CD4-positive, alpha-beta memory T cell (primary cell): Measurements from ENCODE around the gene BEGAIN. TPM values are rescaled to one million over a fixed set of nuclear protein-coding genes. Genes with fewer than 3 reads are reported as not detected.

Source experiments
- CTCF ChIA-PET: fragments of 350-600 bp; sonication (Branson Sonifier 250); formaldehyde crosslinking; loops from one replicate; lab custom pipeline; 2021; ENCODE audit warnings: inconsistent platforms; ENCODE audit not compliant: partially characterized antibody; lab: Charles Lee
- POLR2A ChIA-PET: fragments of 350-600 bp; sonication (Branson Sonifier 250); formaldehyde crosslinking; loops from one replicate; lab custom pipeline; 2021; ENCODE audit not compliant: partially characterized antibody; lab: Charles Lee
- DNase-seq, 5 donors: peaks; one replicate each; pipeline versions ENCODE4 v3.0.0 to v3.0.0-alpha.2; 2020 to 2022; ENCODE audit warnings: mixed read lengths in 1 of 5
- H3K27ac ChIP-seq: one replicate; pipeline ENCODE4 v1.7.0; 2013; ENCODE audit warnings: low read depth, low read length
- H3K27me3 ChIP-seq: 2 replicates; pipeline ENCODE4 v1.7.0; 2013; ENCODE audit warnings: mild to moderate bottlenecking, low read length, moderate library complexity; ENCODE audit not compliant: insufficient read depth
- H3K36me3 ChIP-seq: 2 replicates; pipeline ENCODE4 v1.7.0; 2013; ENCODE audit warnings: mild to moderate bottlenecking, low read length, moderate library complexity; ENCODE audit not compliant: insufficient read depth
- H3K4me1 ChIP-seq: 2 replicates; pipeline ENCODE4 v1.7.0; 2013; ENCODE audit warnings: mild to moderate bottlenecking, low read length, moderate library complexity; ENCODE audit not compliant: insufficient read depth
- H3K4me3 ChIP-seq, 2 donors: one replicate each; pipeline ENCODE4 v1.7.0; 2013; ENCODE audit warnings: low read length in 2 of 2, mild to moderate bottlenecking in 1 of 2
- H3K9me3 ChIP-seq, 2 donors: one replicate each; pipeline ENCODE4 v1.7.0; 2013; ENCODE audit warnings: low read length in 2 of 2, control low read depth in 1 of 2; ENCODE audit not compliant: control insufficient read depth in 1 of 2
- H3K27ac Mint-ChIP-seq, 7 donors: one replicate each; pipeline ENCODE4 v1.8.0; 2020 to 2021; ENCODE audit warnings: mixed read lengths in 7 of 7, mild to moderate bottlenecking in 6 of 7, inconsistent platforms in 3 of 7, moderate library complexity in 3 of 7
- H3K27me3 Mint-ChIP-seq, 2 donors: one replicate each; pipeline ENCODE4 v1.8.0; 2020 to 2021; ENCODE audit warnings: mixed read lengths in 2 of 2
- H3K36me3 Mint-ChIP-seq, 2 donors: one replicate each; pipeline ENCODE4 v1.8.0; 2020 to 2021; ENCODE audit warnings: mixed read lengths in 2 of 2, inconsistent platforms in 1 of 2, mild to moderate bottlenecking in 1 of 2
- H3K4me1 Mint-ChIP-seq, 4 donors: one replicate each; pipeline ENCODE4 v1.8.0; 2020 to 2021; ENCODE audit warnings: mixed read lengths in 4 of 4, mild to moderate bottlenecking in 1 of 4
- H3K4me3 Mint-ChIP-seq, 8 donors: one replicate each; pipeline ENCODE4 v1.8.0; 2020 to 2021; ENCODE audit warnings: mixed read lengths in 8 of 8, mild to moderate bottlenecking in 7 of 8, moderate library complexity in 6 of 8, inconsistent platforms in 3 of 8
- H3K9me3 Mint-ChIP-seq, 8 donors: one replicate each; pipeline ENCODE4 v1.8.0; 2020 to 2021; ENCODE audit warnings: mixed read lengths in 8 of 8, mild to moderate bottlenecking in 5 of 8, inconsistent platforms in 3 of 8, moderate library complexity in 1 of 8
- intact Hi-C: fragments of 100-400 bp; cut with micrococcal nuclease; formaldehyde crosslinking; loops from one replicate; pipeline ENCODE4 v1.15.1; 2023
- polyA plus RNA-seq, 2 donors: library from polyadenylated mRNA; unstranded; fragments of 300-500 nt; fragmentation: Illumina TruSeq; gene quantifications; one replicate each; pipeline ENCODE4 v1.2.3, GENCODE V29; 2021
- total RNA-seq, 2 experiments: library from RNA; stranded (reverse); gene quantifications; one replicate each; pipeline ENCODE4 v1.2.3, GENCODE V29; 2021

Gene BEGAIN
- total RNA-seq = 1 to 10 TPM in 1 of 2 experiments, under 1 TPM in 1; 0.84 to 1.6 TPM
- 1 to 10 TPM in 1 of 2 donors, under 1 TPM in 1; 0.09 to 1.8 TPM for polyA plus RNA-seq

GRCh38 chr14:100587086-100587762 lies at the start of gene BEGAIN:
Gene BEGAIN (minus strand): TSS chr14:100587417. CDS start chr14:100587290, 127 bp downstream.
- H3K9me3 Mint-ChIP-seq = peaks cover 0 to 3% (median 0%) of the 10 kb centered on the region in 8 donors
- DNase-seq = no peak
- H3K4me3 Mint-ChIP-seq = peak within 1 kb of the TSS; percentile 46 to 84 (median 75)
- Histone ChIP-seq H3K4me3 (peak within 1 kb of the TSS in 1 of 2 donors; percentile 15), H3K27ac (no peak within 1 kb of the TSS), H3K9me3 (no peaks in the 10 kb centered on the region), H3K36me3 (no peaks in the 10 kb centered on the region), H3K27me3 (peaks cover 6% of the 10 kb centered on the region), H3K4me1 (peaks cover 13% of the 10 kb centered on the region)
- POLR2A ChIA-PET = interaction anchor here (1.4 kb wide), 1 partner anchor 41 kb away, joined by 3 read pairs; no protein-coding TSS in a partner anchor
- CTCF ChIA-PET = no interaction called here
- H3K27me3 Mint-ChIP-seq = peaks cover 15 to 20% of the 10 kb centered on the region in 2 donors
- peaks cover 0 to 9% (median 3%) of the 10 kb centered on the region in 4 donors for H3K4me1 Mint-ChIP-seq
- H3K36me3 Mint-ChIP-seq = no peaks in the 10 kb centered on the region
- intact Hi-C loops = no loop called here
- peak within 1 kb of the TSS in 2 of 7 donors; percentile 18 to 57 for H3K27ac Mint-ChIP-seq

GRCh38 chr14:100636559-100636958 lies 49.3 kb upstream of the BEGAIN start:
- ChIA-PET POLR2A (interaction anchor here (1.0 kb wide), 1 partner anchor 10 kb away, joined by 3 read pairs; no protein-coding TSS in a partner anchor), CTCF (interaction anchor here (1.7 to 2.0 kb wide), 2 partner anchors 9 to 252 kb away, joined by 6 to 11 read pairs; no protein-coding TSS in a partner anchor)
- Histone ChIP-seq H3K4me3 (no peak overlapping the region), H3K4me1 (peaks cover 38% of the 10 kb centered on the region), H3K27ac (no peak overlapping the region), H3K9me3 (no peaks in the 10 kb centered on the region), H3K36me3 (no peaks in the 10 kb centered on the region), H3K27me3 (no peaks in the 10 kb centered on the region)
- no peak for DNase-seq
- peaks cover 23 to 44% (median 30%) of the 10 kb centered on the region in 4 donors for H3K4me1 Mint-ChIP-seq
- H3K9me3 Mint-ChIP-seq = no peaks in the 10 kb centered on the region
- no peak overlapping the region for H3K27ac Mint-ChIP-seq
- intact Hi-C loops = no loop called here
- no peak overlapping the region for H3K4me3 Mint-ChIP-seq
- no peaks in the 10 kb centered on the region for H3K36me3 Mint-ChIP-seq
- peaks cover 0 to 2% of the 10 kb centered on the region in 2 donors for H3K27me3 Mint-ChIP-seq

GRCh38 chr14:100634026-100634425 lies 46.8 kb upstream of the BEGAIN start:
- POLR2A ChIA-PET = no interaction called here

GRCh38 chr14:100633406-100633805 lies 46.2 kb upstream of the BEGAIN start:
- Histone ChIP-seq H3K27ac (no peak overlapping the region), H3K4me1 (peaks cover 7% of the 10 kb centered on the region), H3K27me3 (no peaks in the 10 kb centered on the region), H3K36me3 (no peaks in the 10 kb centered on the region), H3K9me3 (no peaks in the 10 kb centered on the region), H3K4me3 (no peak overlapping the region)
- DNase-seq = no peak
- CTCF ChIA-PET = interaction anchor here (0.8 to 1.2 kb wide), 2 partner anchors 12 to 13 kb away, joined by 3 to 7 read pairs; no protein-coding TSS in a partner anchor
- POLR2A ChIA-PET = no interaction called here
- no peak overlapping the region for H3K4me3 Mint-ChIP-seq
- peak overlapping the region in 2 of 7 donors; percentile 21 to 32 for H3K27ac Mint-ChIP-seq
- H3K36me3 Mint-ChIP-seq = no peaks in the 10 kb centered on the region
- peaks cover 0 to 2% of the 10 kb centered on the region in 2 donors for H3K27me3 Mint-ChIP-seq
- peaks cover 0 to 14% (median 3%) of the 10 kb centered on the region in 4 donors for H3K4me1 Mint-ChIP-seq
- H3K9me3 Mint-ChIP-seq = no peaks in the 10 kb centered on the region
- intact Hi-C loops = no loop called here

More at GRCh38 chr14:100634026-100634425, 46.8 kb upstream of the BEGAIN start:
- Histone ChIP-seq H3K27ac (no peak overlapping the region), H3K36me3 (no peaks in the 10 kb centered on the region), H3K27me3 (no peaks in the 10 kb centered on the region), H3K4me1 (peaks cover 13% of the 10 kb centered on the region), H3K9me3 (no peaks in the 10 kb centered on the region), H3K4me3 (no peak overlapping the region)
- DNase-seq = no peak
- intact Hi-C loops = no loop called here
- H3K9me3 Mint-ChIP-seq = no peaks in the 10 kb centered on the region
- H3K4me1 Mint-ChIP-seq = peaks cover 4 to 20% (median 7%) of the 10 kb centered on the region in 4 donors
- no peaks in the 10 kb centered on the region for H3K36me3 Mint-ChIP-seq
- H3K27ac Mint-ChIP-seq = no peak overlapping the region
- H3K27me3 Mint-ChIP-seq = peaks cover 0 to 2% of the 10 kb centered on the region in 2 donors
- H3K4me3 Mint-ChIP-seq = no peak overlapping the region
- CTCF ChIA-PET = interaction anchor here (0.8 to 0.9 kb wide), 2 partner anchors 12 to 18 kb away, joined by 3 to 4 read pairs; no protein-coding TSS in a partner anchor

GRCh38 chr14:100629696-100630095 lies 42.5 kb upstream of the BEGAIN start:
- Mint-ChIP-seq H3K36me3 (no peaks in the 10 kb centered on the region), H3K4me1 (no peaks in the 10 kb centered on the region), H3K27me3 (peaks cover 3 to 7% of the 10 kb centered on the region in 2 donors), H3K4me3 (peak overlapping the region in 1 of 8 donors; percentile 26), H3K27ac (no peak overlapping the region), H3K9me3 (peaks cover 0 to 6% (median 2%) of the 10 kb centered on the region in 8 donors)
- Histone ChIP-seq H3K27me3 (no peaks in the 10 kb centered on the region), H3K4me3 (no peak overlapping the region), H3K4me1 (no peaks in the 10 kb centered on the region), H3K9me3 (no peaks in the 10 kb centered on the region), H3K27ac (no peak overlapping the region), H3K36me3 (no peaks in the 10 kb centered on the region)
- DNase-seq = no peak
- ChIA-PET CTCF (no interaction called here), POLR2A (no interaction called here)
- intact Hi-C loops = no loop called here

- no peak overlapping the region for H3K27ac ChIP-seq
- no peaks in the 10 kb centered on the region for H3K27me3 ChIP-seq
- H3K36me3 ChIP-seq = no peaks in the 10 kb centered on the region
- H3K4me1 ChIP-seq = no peaks in the 10 kb centered on the region
- intact Hi-C loops = no loop called here
- Mint-ChIP-seq H3K4me3 (no peak overlapping the region), H3K27ac (no peak overlapping the region), H3K27me3 (peaks cover 7 to 11% of the 10 kb centered on the region in 2 donors), H3K4me1 (no peaks in the 10 kb centered on the region), H3K9me3 (peaks cover 0 to 6% (median 3%) of the 10 kb centered on the region in 8 donors), H3K36me3 (no peaks in the 10 kb centered on the region)
- H3K4me3 ChIP-seq = no peak overlapping the region
- POLR2A ChIA-PET = no interaction called here
- no peak for DNase-seq
- CTCF ChIA-PET = no interaction called here
- no peaks in the 10 kb centered on the region for H3K9me3 ChIP-seq
Measured at GRCh38 chr14:100629098-100629497, 41.9 kb upstream of the BEGAIN start.

GRCh38 chr14:100628225-100628624 lies 41.0 kb upstream of the BEGAIN start:
- POLR2A ChIA-PET = no interaction called here
- intact Hi-C loops = no loop called here
- no peaks in the 10 kb centered on the region for H3K9me3 ChIP-seq
- DNase-seq = no peak
- H3K4me1 ChIP-seq = no peaks in the 10 kb centered on the region
- Mint-ChIP-seq H3K9me3 (peaks cover 0 to 6% (median 3%) of the 10 kb centered on the region in 8 donors), H3K36me3 (no peaks in the 10 kb centered on the region), H3K27ac (no peak overlapping the region), H3K4me3 (no peak overlapping the region), H3K27me3 (peaks cover 7 to 8% of the 10 kb centered on the region in 2 donors), H3K4me1 (no peaks in the 10 kb centered on the region)
- H3K4me3 ChIP-seq = no peak overlapping the region
- H3K27me3 ChIP-seq = no peaks in the 10 kb centered on the region
- H3K27ac ChIP-seq = no peak overlapping the region
- CTCF ChIA-PET = interaction anchor here (1.2 kb wide), 1 partner anchor 11 kb away, joined by 3 read pairs; no protein-coding TSS in a partner anchor
- no peaks in the 10 kb centered on the region for H3K36me3 ChIP-seq
